ENCODE results near the gene UNKL. TPM values are rescaled to one million over a fixed set of nuclear protein-coding genes. Genes with fewer than 3 reads are reported as not detected.

Gene UNKL
- total RNA-seq, 4 donors from 2014 or later: 15.2 to 86.4 (median 24.2) TPM

DNA sequence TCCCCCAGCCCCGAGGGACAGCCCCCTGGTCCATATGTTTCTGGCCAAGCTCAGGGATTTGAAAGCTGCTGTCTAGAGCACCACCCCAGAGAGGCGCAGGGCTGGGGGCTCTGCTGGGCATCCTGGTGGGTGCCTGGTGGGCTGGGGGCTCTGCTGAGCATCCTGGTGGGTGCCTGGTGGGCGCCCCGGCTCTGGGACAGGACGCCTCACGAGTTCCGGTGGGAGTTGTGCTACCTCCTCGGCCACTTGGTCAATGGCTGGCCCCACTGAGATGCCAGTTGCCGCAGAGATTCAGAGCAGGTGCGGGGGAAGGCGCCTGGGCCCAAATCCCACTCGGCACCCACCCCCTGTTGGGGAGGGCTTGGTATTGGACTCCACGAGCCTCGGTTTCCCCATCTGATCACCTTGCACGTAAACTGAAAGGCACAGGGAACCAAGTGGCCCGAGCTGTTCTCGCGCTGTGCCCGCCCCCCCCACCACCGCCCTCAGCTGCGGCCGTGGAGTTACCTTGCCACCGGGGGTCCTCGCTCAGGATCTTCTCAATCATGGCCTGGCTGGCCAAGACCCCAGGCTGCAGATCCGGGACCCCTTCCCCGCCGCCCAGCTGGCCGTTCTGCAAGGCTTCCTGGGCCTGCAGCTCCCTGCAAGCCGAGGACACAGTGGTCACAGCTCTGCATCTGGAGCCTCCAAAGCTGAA is 13.3 kb downstream of the UNKL start:
- DNase-seq: no peak
- in situ Hi-C loops (cut with MboI; ENCODE audit: low pct_ligation_motif_present in 1 of 4, low pct_unique_long_range_greater_than_20kb in 1 of 4, low sequenced_read_pairs in 3 of 4) (no loop called here), intact Hi-C loops (cut with DNase I; ENCODE audit: low total_unique reads) (no loop called here)
- H3K36me3 ChIP-seq: peaks cover 0 to 43% (median 11%) of the 10 kb centered on the region in 4 donors
- H3K27me3 ChIP-seq: no peaks in the 10 kb centered on the region
- no peak overlapping the region for H3K27ac ChIP-seq
- no peak overlapping the region for H3K4me3 ChIP-seq
- 94% methylated on average over 26 of the region's 29 CpGs; no CpG with 5 or more reads in 1 of the 2 donors for WGBS, 2 donors (ENCODE audit: low coverage in 1 of 2)
- no peaks in the 10 kb centered on the region for H3K9me3 ChIP-seq
- H3K4me1 ChIP-seq: no peaks in the 10 kb centered on the region
- TF ChIP-seq, protein P1, sequence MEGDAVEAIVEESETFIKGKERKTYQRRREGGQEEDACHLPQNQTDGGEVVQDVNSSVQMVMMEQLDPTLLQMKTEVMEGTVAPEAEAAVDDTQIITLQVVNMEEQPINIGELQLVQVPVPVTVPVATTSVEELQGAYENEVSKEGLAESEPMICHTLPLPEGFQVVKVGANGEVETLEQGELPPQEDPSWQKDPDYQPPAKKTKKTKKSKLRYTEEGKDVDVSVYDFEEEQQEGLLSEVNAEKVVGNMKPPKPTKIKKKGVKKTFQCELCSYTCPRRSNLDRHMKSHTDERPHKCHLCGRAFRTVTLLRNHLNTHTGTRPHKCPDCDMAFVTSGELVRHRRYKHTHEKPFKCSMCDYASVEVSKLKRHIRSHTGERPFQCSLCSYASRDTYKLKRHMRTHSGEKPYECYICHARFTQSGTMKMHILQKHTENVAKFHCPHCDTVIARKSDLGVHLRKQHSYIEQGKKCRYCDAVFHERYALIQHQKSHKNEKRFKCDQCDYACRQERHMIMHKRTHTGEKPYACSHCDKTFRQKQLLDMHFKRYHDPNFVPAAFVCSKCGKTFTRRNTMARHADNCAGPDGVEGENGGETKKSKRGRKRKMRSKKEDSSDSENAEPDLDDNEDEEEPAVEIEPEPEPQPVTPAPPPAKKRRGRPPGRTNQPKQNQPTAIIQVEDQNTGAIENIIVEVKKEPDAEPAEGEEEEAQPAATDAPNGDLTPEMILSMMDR (IDR thresholded peaks at IDR 0.05): no peak

DNA sequence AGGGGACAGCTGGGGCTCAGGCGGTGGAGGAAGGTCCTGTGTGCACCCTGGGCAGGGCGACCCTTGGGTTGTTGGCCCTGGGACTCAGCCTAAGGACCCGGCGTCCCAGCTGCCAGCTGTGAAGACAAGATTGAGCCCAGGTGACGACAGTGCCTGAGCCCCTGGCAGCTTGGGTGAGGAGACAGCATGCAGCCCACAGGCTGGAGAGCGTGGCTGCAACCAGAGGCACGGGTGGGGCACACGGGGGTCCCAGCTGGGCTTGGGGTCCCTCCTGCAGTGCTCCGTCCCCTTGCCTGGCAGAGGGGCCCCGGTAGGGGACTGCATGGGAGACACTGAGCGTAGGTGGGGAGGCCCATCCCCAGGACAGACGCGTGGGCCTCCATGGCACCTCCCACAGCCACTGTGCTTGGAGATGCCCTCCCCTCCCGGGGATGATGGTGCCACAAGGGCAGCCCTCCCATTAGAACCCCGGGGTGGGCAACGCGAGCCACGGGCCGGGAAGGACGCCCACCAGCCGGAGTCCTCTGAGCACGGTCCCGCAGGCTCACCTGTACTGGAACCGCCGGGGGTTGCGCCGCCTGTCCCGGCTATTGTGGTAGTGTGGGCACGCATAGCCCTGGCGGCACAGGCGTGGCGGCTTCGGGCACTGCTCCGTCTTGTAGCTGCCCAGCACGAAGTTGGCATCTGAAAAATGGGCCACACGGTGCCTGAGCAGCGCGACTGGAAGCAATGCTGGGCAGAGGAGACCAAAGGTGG is 15.5 kb downstream of the UNKL start:
- Histone ChIP-seq H3K36me3 (peaks cover 0 to 43% (median 11%) of the 10 kb centered on the region in 4 donors), H3K4me3 (no peak overlapping the region), H3K27ac (no peak overlapping the region), H3K27me3 (no peaks in the 10 kb centered on the region), H3K9me3 (no peaks in the 10 kb centered on the region), H3K4me1 (no peaks in the 10 kb centered on the region)
- TF ChIP-seq POLR2A (IDR thresholded peaks at IDR 0.05): no peak
- TF ChIP-seq, protein P1 (IDR thresholded peaks at IDR 0.05): no peak
- TF ChIP-seq EP300 (IDR thresholded peaks at IDR 0.05; ENCODE audit: low read depth): no peak
- TF ChIP-seq POLR2AphosphoS5 (IDR thresholded peaks at IDR 0.05): no peak
- DNase-seq: no peak
- in situ Hi-C loops (cut with MboI; ENCODE audit: low pct_ligation_motif_present in 1 of 4, low pct_unique_long_range_greater_than_20kb in 1 of 4, low sequenced_read_pairs in 3 of 4) (no loop called here), intact Hi-C loops (cut with DNase I; ENCODE audit: low total_unique reads) (no loop called here)
- WGBS, 2 donors (ENCODE audit: low coverage in 1 of 2): 96% methylated on average over 37 of the region's 38 CpGs; no CpG with 5 or more reads in 1 of the 2 donors

DNA sequence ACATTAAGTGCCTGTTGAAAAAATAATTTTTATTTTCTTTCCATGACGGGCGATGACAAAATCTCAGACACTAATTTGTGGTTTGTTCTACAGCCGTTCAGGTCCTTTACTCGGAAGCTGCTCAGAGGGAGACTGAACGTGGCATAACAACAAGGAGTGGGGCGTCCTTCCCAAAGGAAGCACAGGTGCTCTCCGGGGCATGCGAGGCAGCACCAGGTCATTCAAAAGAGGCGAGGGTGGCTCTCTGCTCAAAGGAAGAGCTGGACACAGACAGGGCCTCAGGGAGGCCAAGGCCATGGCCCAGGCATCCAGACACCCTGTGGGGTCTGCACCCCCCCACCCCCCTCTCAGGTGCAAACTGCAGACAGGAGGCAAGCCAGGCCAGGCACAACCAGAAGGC is 16.2 kb downstream of the UNKL start:
- H3K27me3 ChIP-seq: no peaks in the 10 kb centered on the region
- no peak overlapping the region for H3K4me3 ChIP-seq
- H3K27ac ChIP-seq: no peak overlapping the region
- no peaks in the 10 kb centered on the region for H3K9me3 ChIP-seq
- TF ChIP-seq, protein P1 (IDR thresholded peaks at IDR 0.05): no peak
- TF ChIP-seq POLR2AphosphoS5 (IDR thresholded peaks at IDR 0.05) (no peak), EP300 (IDR thresholded peaks at IDR 0.05; ENCODE audit: low read depth) (no peak), POLR2A (IDR thresholded peaks at IDR 0.05) (no peak)
- peaks cover 0 to 43% (median 15%) of the 10 kb centered on the region in 4 donors for H3K36me3 ChIP-seq
- 90 to 92% methylated on average over 4 to 9 of the region's 9 CpGs for WGBS, 2 donors (ENCODE audit: low coverage in 1 of 2)
- intact Hi-C loops (cut with DNase I; ENCODE audit: low total_unique reads): no loop called here
- in situ Hi-C loops (cut with MboI; ENCODE audit: low pct_ligation_motif_present in 1 of 4, low pct_unique_long_range_greater_than_20kb in 1 of 4, low sequenced_read_pairs in 3 of 4): no loop called here
- H3K4me1 ChIP-seq: no peaks in the 10 kb centered on the region
- no peak for DNase-seq

DNA sequence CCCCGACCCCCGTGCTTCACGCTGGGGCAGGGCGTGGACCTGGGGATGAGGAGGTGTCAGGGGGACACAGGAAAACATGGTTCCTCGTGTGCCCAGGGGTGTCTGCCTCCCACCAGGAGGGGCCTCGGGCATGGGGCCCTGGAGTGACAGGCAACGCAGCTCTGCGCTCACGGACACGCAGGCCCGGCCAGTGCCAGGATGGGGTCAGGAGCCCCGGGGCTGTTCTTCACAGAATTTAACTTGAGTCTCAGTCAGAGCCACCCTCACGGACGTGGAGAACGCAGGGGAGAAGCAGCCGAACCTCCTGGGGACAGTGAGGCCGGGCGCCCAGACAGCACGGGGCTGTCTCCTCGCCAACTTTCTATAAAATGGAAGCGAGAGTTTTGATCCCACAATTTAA is 16.7 kb downstream of the UNKL start:
- intact Hi-C loops (cut with DNase I; ENCODE audit: low total_unique reads): no loop called here
- H3K9me3 ChIP-seq: no peaks in the 10 kb centered on the region
- no peak for DNase-seq
- 92 to 100% methylated on average over 2 to 17 of the region's 21 CpGs for WGBS, 2 donors (ENCODE audit: low coverage in 1 of 2)
- in situ Hi-C loops (cut with MboI; ENCODE audit: low pct_ligation_motif_present in 1 of 4, low pct_unique_long_range_greater_than_20kb in 1 of 4, low sequenced_read_pairs in 3 of 4): no loop called here
- H3K4me1 ChIP-seq: no peaks in the 10 kb centered on the region
- H3K4me3 ChIP-seq: no peak overlapping the region
- no peaks in the 10 kb centered on the region for H3K27me3 ChIP-seq
- H3K36me3 ChIP-seq: peaks cover 0 to 44% (median 16%) of the 10 kb centered on the region in 4 donors
- TF ChIP-seq POLR2AphosphoS5 (IDR thresholded peaks at IDR 0.05) (no peak), POLR2A (IDR thresholded peaks at IDR 0.05) (no peak), EP300 (IDR thresholded peaks at IDR 0.05; ENCODE audit: low read depth) (no peak)
- TF ChIP-seq, protein P1 (IDR thresholded peaks at IDR 0.05): no peak
- H3K27ac ChIP-seq: no peak overlapping the region
